ENCODE data around the gene SERHL2. TPM values are rescaled to one million over a fixed set of nuclear protein-coding genes. Genes with fewer than 3 reads are reported as not detected.
"Not testable (repeated sequence)": the region's sequence is repeated elsewhere in the genome, so short reads cannot be mapped to it uniquely, and the experiment has no call there.

Gene SERHL2
- total RNA-seq, 3 donors from 2014 or later = 0.52 to 2.5 (median 0.89) TPM

DNA sequence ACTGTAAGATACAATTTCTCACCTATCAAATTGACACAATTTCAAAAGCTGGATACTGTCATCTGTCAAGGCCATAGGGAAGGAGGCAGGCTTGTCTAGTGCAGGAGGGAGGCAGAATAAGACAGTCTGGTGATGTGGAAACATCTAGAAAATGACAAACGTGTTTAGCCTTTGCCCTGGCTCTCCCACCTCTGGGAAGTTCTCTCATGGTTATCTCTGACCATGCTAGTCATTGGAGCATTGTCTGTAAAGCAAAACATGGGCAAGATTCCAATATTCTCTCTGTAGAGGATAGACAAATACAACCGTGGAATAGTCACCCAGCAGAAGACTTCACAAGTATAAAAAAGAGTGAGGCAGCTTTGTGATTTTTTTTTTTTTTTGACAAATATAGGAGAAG, 9.1 kb upstream of the SERHL2 start:
- ATAC-seq = no peak
- intact Hi-C loops (cut with DNase I, micrococcal nuclease) = no loop called here

GRCh38 chr22:42547562-42547961, 6.2 kb upstream of the SERHL2 start:
- Histone ChIP-seq H3K9me3 (peaks cover 9% of the 10 kb centered on the region), H3K4me1 (ENCODE audit: low read depth) (no peaks in the 10 kb centered on the region), H3K36me3 (ENCODE audit: low read depth) (no peaks in the 10 kb centered on the region), H3K4me3 (no peak overlapping the region)
- ATAC-seq (no peak), DNase-seq (no peak)
- TF ChIP-seq, protein P1, sequence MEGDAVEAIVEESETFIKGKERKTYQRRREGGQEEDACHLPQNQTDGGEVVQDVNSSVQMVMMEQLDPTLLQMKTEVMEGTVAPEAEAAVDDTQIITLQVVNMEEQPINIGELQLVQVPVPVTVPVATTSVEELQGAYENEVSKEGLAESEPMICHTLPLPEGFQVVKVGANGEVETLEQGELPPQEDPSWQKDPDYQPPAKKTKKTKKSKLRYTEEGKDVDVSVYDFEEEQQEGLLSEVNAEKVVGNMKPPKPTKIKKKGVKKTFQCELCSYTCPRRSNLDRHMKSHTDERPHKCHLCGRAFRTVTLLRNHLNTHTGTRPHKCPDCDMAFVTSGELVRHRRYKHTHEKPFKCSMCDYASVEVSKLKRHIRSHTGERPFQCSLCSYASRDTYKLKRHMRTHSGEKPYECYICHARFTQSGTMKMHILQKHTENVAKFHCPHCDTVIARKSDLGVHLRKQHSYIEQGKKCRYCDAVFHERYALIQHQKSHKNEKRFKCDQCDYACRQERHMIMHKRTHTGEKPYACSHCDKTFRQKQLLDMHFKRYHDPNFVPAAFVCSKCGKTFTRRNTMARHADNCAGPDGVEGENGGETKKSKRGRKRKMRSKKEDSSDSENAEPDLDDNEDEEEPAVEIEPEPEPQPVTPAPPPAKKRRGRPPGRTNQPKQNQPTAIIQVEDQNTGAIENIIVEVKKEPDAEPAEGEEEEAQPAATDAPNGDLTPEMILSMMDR (IDR thresholded peaks at IDR 0.05) = no peak
- intact Hi-C loops (cut with DNase I, micrococcal nuclease) = no loop called here

More for the DNA sequence above, 9.1 kb upstream of the SERHL2 start:
- no peaks in the 10 kb centered on the region for H3K4me1 ChIP-seq (ENCODE audit: low read depth)
- TF ChIP-seq, protein P1 (IDR thresholded peaks at IDR 0.05) = no peak
- H3K4me3 ChIP-seq = no peak overlapping the region
- H3K36me3 ChIP-seq (ENCODE audit: low read depth) = no peaks in the 10 kb centered on the region
- H3K9me3 ChIP-seq = no peaks in the 10 kb centered on the region
- no peak for DNase-seq

DNA sequence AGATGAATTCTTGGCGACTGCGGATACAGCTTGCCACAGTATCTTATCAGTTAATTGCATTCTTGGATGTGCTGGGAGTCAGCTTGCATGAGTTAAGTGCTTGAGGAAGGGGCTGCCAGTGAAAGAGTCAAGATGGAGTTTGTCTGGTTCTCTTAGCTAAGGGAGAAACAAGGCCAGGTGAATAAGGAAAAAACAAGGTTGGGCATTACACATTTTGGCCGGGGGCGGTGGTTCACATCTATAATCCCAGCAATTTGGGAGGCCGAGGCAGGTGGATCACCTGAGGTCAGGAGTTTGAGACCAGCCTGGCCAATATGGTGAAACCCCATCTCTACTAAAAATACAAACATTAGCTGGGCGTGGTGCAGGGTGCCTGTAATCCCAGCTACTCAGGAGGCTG, 5.6 kb upstream of the SERHL2 start:
- H3K9me3 ChIP-seq; H3K4me3 ChIP-seq; H3K36me3 ChIP-seq (ENCODE audit: low read depth); DNase-seq; H3K4me1 ChIP-seq (ENCODE audit: low read depth); ATAC-seq; intact Hi-C loops (cut with DNase I, micrococcal nuclease): not testable (repeated sequence)

GRCh38 chr22:42548597-42549330, 5.0 kb upstream of the SERHL2 start:
- ATAC-seq (no peak), DNase-seq (no peak)
- H3K9me3 ChIP-seq = peaks cover 9% of the 10 kb centered on the region
- TF ChIP-seq, protein P1 (IDR thresholded peaks at IDR 0.05) = no peak
- no peaks in the 10 kb centered on the region for H3K36me3 ChIP-seq (ENCODE audit: low read depth)
- H3K4me1 ChIP-seq (ENCODE audit: low read depth) = peaks cover 4% of the 10 kb centered on the region
- intact Hi-C loops (cut with DNase I, micrococcal nuclease) = no loop called here
- no peak overlapping the region for H3K4me3 ChIP-seq

GRCh38 chr22:42549331-42550060, 4.3 kb upstream of the SERHL2 start:
- Histone ChIP-seq H3K9me3 (peaks cover 9% of the 10 kb centered on the region), H3K4me1 (ENCODE audit: low read depth) (peaks cover 11% of the 10 kb centered on the region), H3K36me3 (ENCODE audit: low read depth) (no peaks in the 10 kb centered on the region), H3K4me3 (no peak overlapping the region)
- TF ChIP-seq, protein P1 (IDR thresholded peaks at IDR 0.05) = no peak
- no peak for ATAC-seq
- intact Hi-C loops (cut with DNase I, micrococcal nuclease) = no loop called here
- DNase-seq = peak in 1 of 3 donors; percentile 29

DNA sequence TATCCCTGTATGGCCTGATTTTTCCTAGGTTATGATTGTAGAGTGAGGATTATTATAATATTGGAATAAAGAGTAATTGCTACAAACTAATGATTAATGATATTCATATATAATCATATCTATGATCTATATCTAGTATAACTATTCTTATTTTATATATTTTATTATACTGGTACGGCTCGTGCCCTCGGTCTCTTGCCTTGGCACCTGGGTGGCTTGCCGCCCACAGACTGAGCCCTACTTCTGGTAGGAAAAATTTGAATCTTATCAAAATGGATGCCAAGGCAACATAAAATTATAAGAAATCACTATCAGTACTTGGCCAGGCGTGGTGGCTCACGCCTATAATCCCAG, 1.5 kb upstream of the SERHL2 start:
- intact Hi-C loops (cut with DNase I, micrococcal nuclease); ATAC-seq; H3K4me3 ChIP-seq; H3K36me3 ChIP-seq (ENCODE audit: low read depth); H3K9me3 ChIP-seq: not testable (repeated sequence)
- peak in 1 of 3 donors; percentile 30 for DNase-seq
- peaks cover 11% of the 10 kb centered on the region for H3K4me1 ChIP-seq (ENCODE audit: low read depth)
- TF ChIP-seq, protein P1 (IDR thresholded peaks at IDR 0.05) = peak; percentile 4
